Peyer's patch (tissue), 4 donors: ENCODE measurements around the gene B4GALT5.

ENCODE experiments used
- CTCF ChIP-seq, 6 experiments: fragments of 450-650 bp in 4 of 6; fragments of 200-600 bp in 2 of 6; sonication (generic) in 1 of 6; IDR thresholded peaks; one replicate each; pipeline ENCODE4 v1.5.1; 2017 to 2019; ENCODE audit warnings: antibody characterized with exemption in 6 of 6, mild to moderate bottlenecking in 3 of 6, moderate library complexity in 1 of 6
- POLR2A ChIP-seq, 2 donors: fragments of 450-650 bp; IDR thresholded peaks; one replicate each; pipeline ENCODE4 v1.5.1; 2017; ENCODE audit warnings: antibody characterized with exemption in 2 of 2, mild to moderate bottlenecking in 2 of 2, moderate library complexity in 2 of 2

DNA sequence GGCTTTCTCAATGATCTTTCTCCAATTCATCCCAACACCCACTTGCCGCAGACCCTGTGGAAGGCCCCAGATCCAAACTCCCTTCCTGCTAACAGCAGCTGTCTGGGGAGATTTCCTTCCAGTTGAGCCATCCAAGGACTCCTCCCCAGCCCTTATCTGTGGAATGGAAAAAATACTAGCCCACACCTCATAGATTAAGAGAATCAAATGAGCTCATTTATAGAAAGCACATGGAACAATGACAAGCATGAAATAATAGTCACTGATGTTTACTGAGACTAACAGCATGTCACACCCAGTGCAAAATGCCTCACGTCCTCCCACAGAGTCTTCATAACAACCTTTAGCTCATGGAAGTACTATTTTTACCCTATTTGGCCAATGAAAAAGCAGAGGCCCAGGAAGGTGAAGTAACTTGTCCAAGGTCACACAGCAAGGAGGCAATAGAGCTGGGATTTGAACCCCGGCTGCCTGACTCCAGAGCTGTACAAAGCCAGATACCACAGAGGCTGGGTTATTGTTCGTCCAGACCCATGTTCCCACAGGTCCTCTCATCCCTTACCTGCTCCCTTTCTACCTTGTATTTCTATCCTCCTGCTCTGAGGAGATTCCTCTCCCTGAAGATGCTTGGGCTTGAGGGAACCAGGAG is 122.3 kb downstream of the B4GALT5 start:
- no peak for TF ChIP-seq CTCF (IDR thresholded peaks at IDR 0.05)
- TF ChIP-seq POLR2A (IDR thresholded peaks at IDR 0.05): no peak
